Left ventricle myocardium inferior (tissue), 1 donor: ENCODE measurements around the gene NPHS1. TPM values are rescaled to one million over a fixed set of nuclear protein-coding genes. Genes with fewer than 3 reads are reported as not detected.
"Not testable (repeated sequence)": the region's sequence is repeated elsewhere in the genome, so short reads cannot be mapped to it uniquely, and the experiment has no call there.

Experiments
- DNase-seq: peaks from one replicate; pipeline ENCODE4 v3.0.0-alpha.2; 2020
- H3K27ac ChIP-seq: fragments of 200-600 bp; replicated peaks from 2 replicates; pipeline ENCODE4 v1.8.0; 2021
- H3K27me3 ChIP-seq: fragments of 200-600 bp; 2 replicates; pipeline ENCODE4 v1.8.0; 2021; ENCODE audit warnings: low read depth
- H3K36me3 ChIP-seq: fragments of 200-600 bp; 2 replicates; pipeline ENCODE4 v1.8.0; 2021
- H3K4me1 ChIP-seq: fragments of 200-600 bp; 2 replicates; pipeline ENCODE4 v1.8.0; 2021
- H3K4me3 ChIP-seq: fragments of 200-600 bp; 2 replicates; pipeline ENCODE4 v1.8.0; 2021; ENCODE audit warnings: mild to moderate bottlenecking, moderate library complexity
- H3K9me3 ChIP-seq: fragments of 200-600 bp; replicated peaks from 2 replicates; pipeline ENCODE4 v1.8.0; 2021
- CTCF ChIP-seq: fragments of 200-600 bp; IDR thresholded peaks from 2 replicates; pipeline ENCODE4 v1.8.0; 2021; ENCODE audit warnings: antibody characterized with exemption, mild to moderate bottlenecking, borderline replicate concordance
- intact Hi-C: fragments of 100-400 bp; cut with micrococcal nuclease; formaldehyde crosslinking; loops from one replicate; pipeline ENCODE4 v1.11.0; 2022
- total RNA-seq: library from RNA; stranded (reverse); fragmentation: NEBNext Ultra II Directional; extraction: Animal tissue kit (Norgen Biotek cat#: 25700); gene quantifications from one replicate; pipeline ENCODE4 v1.2.1, GENCODE V29; 2021
- donor health status: DM: no; HTN: yes; CAD: no; lungs with severe emphysema.

The NPHS1 gene
- total RNA-seq, 1 donor from 2014 or later = not detected

DNA sequence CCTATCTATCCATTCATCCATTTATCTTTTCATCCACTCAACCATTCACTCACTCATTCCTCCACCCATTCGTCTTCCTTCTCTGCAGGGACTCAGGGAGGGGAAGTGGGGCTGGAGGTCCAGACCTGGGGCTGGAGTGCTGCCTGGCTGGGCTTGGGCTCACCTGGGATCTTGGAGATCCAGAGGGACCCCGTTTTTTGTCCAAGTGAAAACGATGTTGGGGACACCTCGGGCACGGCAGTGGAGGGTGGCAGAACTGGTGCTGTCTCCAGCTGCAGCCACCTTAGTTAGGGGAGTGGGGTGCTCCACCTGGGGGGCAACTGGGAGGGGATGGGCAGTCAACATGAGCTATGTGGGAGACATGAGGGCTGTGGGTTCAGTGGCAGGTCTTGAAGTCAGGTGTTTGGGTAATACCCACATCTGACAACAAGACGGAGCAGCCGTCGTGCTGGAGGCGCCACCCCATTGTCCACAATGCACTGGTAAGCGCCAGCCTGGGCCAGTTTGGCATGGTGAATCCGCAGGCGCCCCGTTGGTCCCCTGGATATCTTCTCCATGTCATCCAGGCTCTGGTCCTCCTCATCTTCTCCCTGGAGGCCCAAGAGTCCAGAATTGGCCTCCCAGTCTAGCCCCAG lies 10.2 kb downstream of the NPHS1 start:
- intact Hi-C loops = no loop called here

DNA sequence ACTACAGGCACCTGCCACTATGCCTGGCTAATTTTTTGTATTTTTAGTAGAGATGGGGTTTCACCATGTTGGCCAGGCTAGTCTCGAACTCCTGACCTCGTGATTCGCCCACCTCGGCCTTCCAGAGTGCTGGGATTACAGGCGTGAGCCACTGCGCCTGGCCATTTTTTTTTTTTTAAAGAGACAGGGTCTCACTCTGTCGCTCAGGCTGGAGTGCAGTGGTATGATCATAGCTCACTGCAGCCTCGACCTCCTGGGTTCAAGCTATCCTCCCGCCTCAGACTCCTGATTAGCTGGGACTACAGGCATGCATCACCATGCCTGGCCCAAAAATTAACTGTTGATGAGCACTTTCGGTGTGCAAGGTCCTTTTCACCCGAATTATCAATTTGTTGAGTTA lies 16.2 kb downstream of the NPHS1 start:
- DNase-seq, H3K27ac ChIP-seq, H3K4me3 ChIP-seq, H3K36me3 ChIP-seq, H3K4me1 ChIP-seq, intact Hi-C loops: not testable (repeated sequence)
- Histone ChIP-seq H3K27me3 (peaks cover 82% of the 10 kb centered on the region), H3K9me3 (peaks cover 26% of the 10 kb centered on the region)

More for the DNA sequence above, 10.2 kb downstream of the NPHS1 start:
- no peak for DNase-seq
- H3K4me1 ChIP-seq = peaks cover 19% of the 10 kb centered on the region
- H3K9me3 ChIP-seq = peaks cover 26% of the 10 kb centered on the region
- H3K27me3 ChIP-seq = peaks cover 87% of the 10 kb centered on the region
- TF ChIP-seq CTCF = no peak
- no peak overlapping the region for H3K27ac ChIP-seq
- H3K36me3 ChIP-seq = no peaks in the 10 kb centered on the region
- no peak overlapping the region for H3K4me3 ChIP-seq

- Histone ChIP-seq H3K4me1 (no peaks in the 10 kb centered on the region), H3K9me3 (peaks cover 12% of the 10 kb centered on the region), H3K36me3 (no peaks in the 10 kb centered on the region), H3K27ac (no peak overlapping the region), H3K27me3 (peaks cover 83% of the 10 kb centered on the region), H3K4me3 (no peak overlapping the region)
- TF ChIP-seq CTCF = no peak
- no peak for DNase-seq
- intact Hi-C loops = no loop called here
Measured at GRCh38 chr19:35833972-35834371, 18.3 kb downstream of the NPHS1 start.

DNA sequence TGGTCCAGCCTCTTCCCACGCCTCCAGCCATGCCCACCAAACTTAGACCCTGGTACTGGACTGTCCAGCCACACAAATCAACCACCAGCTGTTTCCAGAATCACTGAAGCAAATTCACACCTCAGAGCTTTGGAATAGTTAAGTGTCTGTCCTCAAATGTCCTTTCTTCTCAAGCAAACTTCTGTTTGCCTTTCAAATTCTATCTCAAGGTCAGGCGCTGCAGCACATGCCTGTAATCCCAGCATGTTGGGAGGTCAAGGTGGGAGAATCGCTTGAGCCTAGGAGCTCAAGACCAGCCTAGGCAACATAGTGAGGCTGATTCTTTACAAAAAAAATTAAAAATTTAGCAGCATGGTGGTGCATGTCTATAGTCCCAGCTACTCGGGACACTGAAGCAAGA lies 20.2 kb downstream of the NPHS1 start:
- H3K27me3 ChIP-seq = peaks cover 74% of the 10 kb centered on the region
- intact Hi-C loops = no loop called here
- H3K4me1 ChIP-seq = no peaks in the 10 kb centered on the region
- no peak overlapping the region for H3K27ac ChIP-seq
- H3K36me3 ChIP-seq = no peaks in the 10 kb centered on the region
- no peak for DNase-seq
- no peak for TF ChIP-seq CTCF
- no peak overlapping the region for H3K4me3 ChIP-seq
- H3K9me3 ChIP-seq = no peaks in the 10 kb centered on the region

DNA sequence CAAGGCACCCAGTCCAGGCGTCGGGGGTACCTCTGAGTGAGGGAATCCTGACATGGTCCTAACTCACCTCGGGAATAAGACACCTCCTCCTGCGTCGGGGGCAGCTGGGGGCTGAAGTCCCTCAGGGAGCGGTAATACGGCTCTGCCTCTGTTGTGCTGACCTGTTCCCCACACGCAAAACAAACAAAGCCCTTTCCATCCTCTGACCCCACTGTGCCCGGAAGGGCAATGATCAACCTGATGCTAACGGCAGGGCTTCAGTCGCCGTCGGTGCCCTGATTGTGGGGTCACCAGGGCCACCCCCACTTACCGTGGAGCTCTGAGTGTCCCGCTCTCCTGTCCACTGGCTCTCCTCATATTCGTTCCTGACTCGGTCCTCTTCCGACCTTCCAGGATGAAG lies 21.3 kb downstream of the NPHS1 start:
- H3K9me3 ChIP-seq = no peaks in the 10 kb centered on the region
- H3K27ac ChIP-seq = no peak overlapping the region
- intact Hi-C loops = no loop called here
- DNase-seq = no peak
- H3K4me1 ChIP-seq = no peaks in the 10 kb centered on the region
- H3K36me3 ChIP-seq = no peaks in the 10 kb centered on the region
- peaks cover 77% of the 10 kb centered on the region for H3K27me3 ChIP-seq
- H3K4me3 ChIP-seq = no peak overlapping the region
- TF ChIP-seq CTCF = no peak

DNA sequence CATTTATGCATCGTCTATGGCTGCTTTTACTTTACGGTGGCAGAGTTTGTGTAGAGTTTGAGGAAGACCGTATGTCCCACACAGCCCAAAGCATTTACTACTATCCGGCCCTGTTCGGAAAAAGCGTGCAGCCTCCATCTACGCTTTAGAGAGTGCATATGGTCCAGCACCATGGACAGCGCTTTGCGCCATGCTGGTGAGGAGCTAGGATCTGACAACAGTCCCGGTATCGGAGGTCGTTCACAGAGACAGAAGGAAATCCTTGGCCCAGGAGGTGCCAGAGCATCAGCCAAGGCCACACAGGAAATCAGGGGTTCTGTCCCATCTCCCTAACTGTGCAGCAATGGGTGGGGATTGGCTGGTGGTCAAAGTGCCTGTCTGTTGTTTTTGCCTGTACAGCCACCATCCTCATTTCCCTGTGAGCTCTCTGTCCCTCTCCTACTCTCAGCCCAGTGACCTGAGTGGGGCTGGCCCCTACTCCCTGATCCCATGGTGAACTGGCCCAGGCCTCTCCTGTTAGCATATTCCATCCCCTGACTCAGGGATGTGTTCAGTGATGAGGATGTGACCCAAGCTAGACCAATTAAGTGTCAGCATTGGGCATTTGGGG lies 23.5 kb downstream of the NPHS1 start:
- intact Hi-C loops = no loop called here
- TF ChIP-seq CTCF = no peak
- Histone ChIP-seq H3K36me3 (no peaks in the 10 kb centered on the region), H3K27me3 (peaks cover 74% of the 10 kb centered on the region), H3K27ac (no peak overlapping the region), H3K4me1 (no peaks in the 10 kb centered on the region), H3K9me3 (no peaks in the 10 kb centered on the region), H3K4me3 (no peak overlapping the region)
- DNase-seq = peak; percentile 53
